Right atrium auricular region (tissue), 2 donors: ENCODE data around the gene KCNMA1. TPM values are rescaled to one million over a fixed set of nuclear protein-coding genes. Genes with fewer than 3 reads are reported as not detected.

Source experiments
- DNase-seq: peaks from one replicate; pipeline ENCODE4 v3.0.0-alpha.2; 2019; ENCODE audit warnings: low spot score
- H3K27ac ChIP-seq, 2 donors: fragments of 200-600 bp; sonication (generic); 1 replicate in 1 of 2; 2 replicates in 1 of 2; pipeline ENCODE4 v1.5.1; 2016 to 2019
- H3K27me3 ChIP-seq, 2 donors: fragments of 200-600 bp; sonication (generic); one replicate each; pipeline versions ENCODE4 v1.5.1 to v1.6.0; 2017 to 2019
- H3K36me3 ChIP-seq: fragments of 200-600 bp; sonication (generic); one replicate; pipeline ENCODE4 v1.5.1; 2016
- H3K4me1 ChIP-seq, 2 donors: fragments of 200-600 bp; sonication (generic); one replicate each; pipeline versions ENCODE4 v1.5.1 to v1.6.0; 2017 to 2019
- H3K4me3 ChIP-seq, 2 donors: fragments of 200-600 bp; sonication (generic); 1 replicate in 1 of 2; 2 replicates in 1 of 2; pipeline ENCODE4 v1.5.1; 2017 to 2019; ENCODE audit warnings: mild to moderate bottlenecking in 1 of 2, moderate library complexity in 1 of 2
- H3K9me3 ChIP-seq, 2 donors: fragments of 200-600 bp; sonication (generic); one replicate each; pipeline ENCODE4 v1.5.1; 2019
- CTCF ChIP-seq, 2 donors: fragments of 200-600 bp; sonication (generic); IDR thresholded peaks; one replicate each; pipeline ENCODE4 v1.5.1; 2019; ENCODE audit warnings: antibody characterized with exemption in 2 of 2
- total RNA-seq, 2 donors: library from RNA; depleted of rRNA; stranded (reverse); fragments of >200 nt; gene quantifications; one replicate each; pipeline ENCODE4 v1.1.0, GENCODE V29; 2016

KCNMA1 gene
- total RNA-seq, 2 donors from 2014 or later = 2.3 to 3.5 TPM

DNA sequence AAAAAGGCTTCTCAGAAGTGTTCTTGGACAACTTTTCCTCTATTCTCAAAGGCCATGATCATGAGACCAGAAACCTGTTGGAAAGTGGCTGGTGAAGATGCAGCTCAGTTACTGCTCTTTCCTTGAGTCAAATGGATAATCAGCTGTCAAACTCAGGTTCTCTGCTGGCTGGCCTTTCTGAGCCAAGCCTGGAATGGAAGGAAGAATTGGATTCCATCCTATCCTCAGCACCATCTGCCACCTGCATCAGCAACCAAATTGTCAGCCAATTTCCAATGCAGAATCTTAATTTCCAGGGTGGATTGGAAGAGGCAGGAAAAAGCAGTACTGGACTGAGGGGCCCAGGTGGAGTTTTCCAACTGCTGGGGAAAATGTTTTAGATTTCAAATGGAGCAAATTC, 631.7 kb downstream of the KCNMA1 start:
- Histone ChIP-seq H3K4me1 (no peaks in the 10 kb centered on the region), H3K36me3 (no peaks in the 10 kb centered on the region), H3K27me3 (no peaks in the 10 kb centered on the region), H3K4me3 (no peak overlapping the region), H3K9me3 (no peaks in the 10 kb centered on the region), H3K27ac (no peak overlapping the region)
- no peak for TF ChIP-seq CTCF (IDR thresholded peaks at IDR 0.05)
- DNase-seq = no peak

- no peaks in the 10 kb centered on the region for H3K27me3 ChIP-seq
- peak; percentile 64 to 87 for TF ChIP-seq CTCF (IDR thresholded peaks at IDR 0.05)
- no peak overlapping the region for H3K27ac ChIP-seq
- no peaks in the 10 kb centered on the region for H3K36me3 ChIP-seq
- no peak for DNase-seq
- no peaks in the 10 kb centered on the region for H3K9me3 ChIP-seq
- no peaks in the 10 kb centered on the region for H3K4me1 ChIP-seq
- H3K4me3 ChIP-seq = no peak overlapping the region
These were observed 632.6 kb downstream of the KCNMA1 start for GRCh38 chr10:77004917-77005564.

DNA sequence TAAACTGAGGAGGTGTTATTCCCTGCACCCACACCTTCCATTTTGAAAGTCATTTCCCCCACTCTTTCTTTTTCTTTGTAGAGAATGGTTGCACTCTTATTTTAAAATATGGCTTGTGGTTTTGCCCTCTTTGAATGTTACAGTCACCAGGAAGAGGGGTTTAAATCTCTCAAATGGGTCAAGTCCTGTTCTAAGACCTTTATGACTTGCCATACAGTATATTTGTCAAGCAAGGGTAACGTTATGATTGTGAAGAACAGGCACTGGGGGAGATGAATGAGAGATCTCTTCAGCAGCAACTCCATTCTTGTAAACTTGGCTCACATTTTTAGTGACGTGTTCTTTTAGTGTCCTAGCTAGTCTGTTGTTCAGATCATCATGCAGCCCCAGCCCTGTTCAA, 634.7 kb downstream of the KCNMA1 start:
- no peaks in the 10 kb centered on the region for H3K36me3 ChIP-seq
- no peak for DNase-seq
- no peak for TF ChIP-seq CTCF (IDR thresholded peaks at IDR 0.05)
- no peak overlapping the region for H3K4me3 ChIP-seq
- no peaks in the 10 kb centered on the region for H3K27me3 ChIP-seq
- no peak overlapping the region for H3K27ac ChIP-seq
- no peaks in the 10 kb centered on the region for H3K4me1 ChIP-seq
- H3K9me3 ChIP-seq = no peaks in the 10 kb centered on the region

DNA sequence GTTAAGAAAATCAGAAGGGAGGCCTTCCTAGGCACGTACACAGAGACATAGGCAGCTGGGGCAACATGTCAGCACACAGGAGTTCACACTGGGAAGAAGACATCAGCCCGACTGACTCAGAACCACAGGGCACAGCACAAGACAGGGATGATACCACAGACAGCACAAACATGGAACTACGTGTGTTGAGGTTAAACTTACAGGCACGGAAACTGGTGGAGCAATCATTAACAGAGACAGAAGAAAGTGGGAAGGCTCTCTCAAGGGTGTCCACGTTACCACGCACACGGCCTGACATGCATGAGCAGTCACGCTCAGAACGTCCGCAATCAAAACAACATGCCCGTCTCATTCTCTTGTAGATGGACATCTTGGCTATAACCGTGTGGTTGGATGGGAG, 636.4 kb downstream of the KCNMA1 start:
- Histone ChIP-seq H3K27ac (no peak overlapping the region), H3K4me1 (no peaks in the 10 kb centered on the region), H3K4me3 (no peak overlapping the region), H3K36me3 (no peaks in the 10 kb centered on the region), H3K27me3 (no peaks in the 10 kb centered on the region), H3K9me3 (no peaks in the 10 kb centered on the region)
- no peak for DNase-seq
- no peak for TF ChIP-seq CTCF (IDR thresholded peaks at IDR 0.05)

DNA sequence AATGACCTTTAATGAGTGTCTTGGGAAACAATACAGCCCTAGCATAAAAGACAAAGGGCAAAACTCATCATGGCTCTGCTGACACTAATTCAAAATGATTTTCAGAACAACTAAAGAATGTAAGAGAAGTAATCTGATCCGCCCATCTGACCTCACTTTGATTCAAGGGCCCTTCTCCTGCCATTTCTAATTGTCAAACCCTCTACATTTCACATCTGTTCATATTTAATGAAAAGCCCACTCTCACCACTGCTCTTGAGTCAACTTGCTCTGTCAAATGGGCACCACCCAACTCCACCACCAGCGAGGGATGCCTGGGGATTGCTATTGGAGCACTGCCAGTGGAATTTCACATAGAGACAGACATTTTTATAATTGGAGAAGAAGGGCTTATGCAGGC, 639.2 kb downstream of the KCNMA1 start:
- H3K4me3 ChIP-seq = no peak overlapping the region
- no peaks in the 10 kb centered on the region for H3K9me3 ChIP-seq
- no peak for DNase-seq

More for the DNA sequence above, 639.2 kb downstream of the KCNMA1 start:
- no peak for TF ChIP-seq CTCF (IDR thresholded peaks at IDR 0.05)
- Histone ChIP-seq H3K27ac (no peak overlapping the region), H3K27me3 (no peaks in the 10 kb centered on the region), H3K4me1 (no peaks in the 10 kb centered on the region), H3K36me3 (no peaks in the 10 kb centered on the region)
